ENCODE results near the gene NOTCH1.
"Not testable (repeated sequence)": the region's sequence is repeated elsewhere in the genome, so short reads cannot be mapped to it uniquely, and the experiment has no call there.

The NOTCH1 gene

GRCh38 chr9:136575626-136576268, 29.9 kb upstream of the NOTCH1 start:
- H3K27me3 ChIP-seq (ENCODE audit: control insufficient read depth, insufficient read depth, low read length), result no peaks in the 10 kb centered on the region
- no peak overlapping the region for H3K9ac ChIP-seq (ENCODE audit: low read depth, low read length)
- H3K9me3 ChIP-seq (ENCODE audit: control insufficient read depth, insufficient read depth, low read length), result no peaks in the 10 kb centered on the region
- H3K4me1 ChIP-seq (ENCODE audit: control insufficient read depth, insufficient read depth, low read length), result peaks cover 11% of the 10 kb centered on the region
- no peaks in the 10 kb centered on the region for H3K36me3 ChIP-seq (ENCODE audit: control insufficient read depth, insufficient read depth, low read length)
- no peak overlapping the region for H3K4me3 ChIP-seq (ENCODE audit: low read depth, low read length)

DNA sequence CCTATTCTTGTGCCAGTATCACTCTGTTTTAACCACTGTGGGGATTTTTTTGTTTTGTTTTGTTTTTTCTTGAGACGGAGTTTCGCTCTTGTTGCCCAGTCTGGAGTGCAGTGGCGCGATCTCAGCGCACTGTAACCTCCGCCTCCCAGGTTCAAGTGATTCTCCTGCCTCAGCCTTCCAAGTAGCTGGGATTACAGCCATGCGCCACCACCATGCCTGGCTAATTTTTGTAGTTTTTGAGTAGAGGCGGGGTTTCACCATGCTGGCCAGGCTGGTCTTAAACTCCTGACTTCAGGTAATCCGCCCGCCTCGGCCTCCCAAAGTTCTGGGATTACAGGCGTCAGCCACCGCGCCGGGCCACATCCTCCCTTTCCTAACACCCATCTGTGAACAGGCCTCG, 28.8 kb upstream of the NOTCH1 start:
- not testable (repeated sequence) for H3K4me3 ChIP-seq (ENCODE audit: low read depth, low read length)

GRCh38 chr9:136572828-136573625, 27.2 kb upstream of the NOTCH1 start:
- Histone ChIP-seq H3K36me3 (ENCODE audit: control insufficient read depth, insufficient read depth, low read length) (no peaks in the 10 kb centered on the region), H3K4me3 (ENCODE audit: low read depth, low read length) (no peak overlapping the region), H3K9me3 (ENCODE audit: control insufficient read depth, insufficient read depth, low read length) (no peaks in the 10 kb centered on the region), H3K4me1 (ENCODE audit: control insufficient read depth, insufficient read depth, low read length) (peaks cover 11% of the 10 kb centered on the region), H3K9ac (ENCODE audit: low read depth, low read length) (peak overlapping the region; percentile 17), H3K27me3 (ENCODE audit: control insufficient read depth, insufficient read depth, low read length) (no peaks in the 10 kb centered on the region)

More for the DNA sequence above, 28.8 kb upstream of the NOTCH1 start:
- H3K9ac ChIP-seq (ENCODE audit: low read depth, low read length); H3K27me3 ChIP-seq (ENCODE audit: control insufficient read depth, insufficient read depth, low read length); H3K9me3 ChIP-seq (ENCODE audit: control insufficient read depth, insufficient read depth, low read length); H3K36me3 ChIP-seq (ENCODE audit: control insufficient read depth, insufficient read depth, low read length): not testable (repeated sequence)
- peaks cover 11% of the 10 kb centered on the region for H3K4me1 ChIP-seq (ENCODE audit: control insufficient read depth, insufficient read depth, low read length)

DNA sequence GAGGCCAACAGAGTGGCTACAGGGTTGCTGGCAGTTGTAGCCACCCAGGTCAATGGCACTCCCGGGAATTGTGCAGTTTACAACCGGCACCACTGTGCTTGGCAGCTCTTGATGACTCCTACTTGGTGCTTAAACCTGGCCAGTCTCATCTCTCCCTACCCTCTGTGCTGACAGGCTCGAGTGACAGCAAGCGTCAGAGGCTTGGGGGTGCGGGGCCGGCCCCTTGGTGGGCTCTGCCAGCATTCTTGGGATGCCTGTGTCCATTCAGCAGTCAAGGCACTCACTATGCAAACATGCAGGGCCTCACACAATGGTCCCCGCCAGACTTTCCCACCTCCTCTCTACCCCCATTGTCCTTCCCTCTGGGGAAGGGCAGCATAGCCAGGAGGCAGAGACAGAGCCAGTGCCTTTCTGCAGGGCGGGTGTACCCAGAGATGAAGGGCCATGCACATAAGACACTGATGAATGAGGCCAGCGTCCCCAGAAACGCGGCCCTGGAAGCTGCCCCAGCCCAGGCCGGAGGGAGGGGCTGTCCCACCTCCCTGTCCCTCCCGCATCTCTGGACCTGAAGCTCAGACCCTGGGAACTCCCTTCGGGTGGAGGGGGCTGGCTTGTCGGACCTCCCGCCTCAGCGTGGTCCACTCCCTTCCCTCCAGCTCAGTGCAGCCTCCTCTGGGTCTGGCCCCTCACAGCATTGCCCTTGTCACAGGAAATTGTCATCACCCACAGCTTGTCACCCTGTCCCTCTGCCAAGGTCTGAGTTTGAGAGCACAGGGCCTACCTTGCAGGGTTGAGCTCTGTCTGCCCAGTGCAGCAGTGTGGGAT, 26.4 kb upstream of the NOTCH1 start:
- Histone ChIP-seq H3K36me3 (ENCODE audit: control insufficient read depth, insufficient read depth, low read length) (no peaks in the 10 kb centered on the region), H3K9ac (ENCODE audit: low read depth, low read length) (peak overlapping the region; percentile 17), H3K27me3 (ENCODE audit: control insufficient read depth, insufficient read depth, low read length) (no peaks in the 10 kb centered on the region), H3K4me3 (ENCODE audit: low read depth, low read length) (peak overlapping the region; percentile 18), H3K4me1 (ENCODE audit: control insufficient read depth, insufficient read depth, low read length) (peaks cover 11% of the 10 kb centered on the region), H3K9me3 (ENCODE audit: control insufficient read depth, insufficient read depth, low read length) (no peaks in the 10 kb centered on the region)

DNA sequence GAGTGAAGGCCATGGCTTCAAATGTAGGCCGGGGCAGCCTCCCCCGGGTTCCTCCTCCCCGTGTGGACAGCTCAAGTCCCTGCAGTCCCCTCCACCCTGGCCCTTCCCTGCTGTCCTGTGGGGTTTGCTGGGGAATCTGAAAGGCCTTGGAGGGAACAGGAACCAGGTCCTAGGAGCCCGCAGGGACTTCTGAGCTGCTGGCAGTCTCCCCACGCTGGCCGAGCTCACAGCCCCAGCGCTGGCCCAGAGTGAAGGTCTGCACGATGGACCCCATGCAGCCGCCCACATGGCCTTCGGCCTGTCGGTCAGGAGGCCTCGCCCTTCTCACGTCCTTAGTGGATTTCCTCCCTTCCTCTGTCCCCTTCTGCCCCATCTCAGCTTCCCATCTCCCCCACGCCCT, 25.7 kb upstream of the NOTCH1 start:
- Histone ChIP-seq H3K36me3 (ENCODE audit: control insufficient read depth, insufficient read depth, low read length) (no peaks in the 10 kb centered on the region), H3K9ac (ENCODE audit: low read depth, low read length) (no peak overlapping the region), H3K4me1 (ENCODE audit: control insufficient read depth, insufficient read depth, low read length) (peaks cover 11% of the 10 kb centered on the region), H3K9me3 (ENCODE audit: control insufficient read depth, insufficient read depth, low read length) (no peaks in the 10 kb centered on the region), H3K4me3 (ENCODE audit: low read depth, low read length) (no peak overlapping the region), H3K27me3 (ENCODE audit: control insufficient read depth, insufficient read depth, low read length) (no peaks in the 10 kb centered on the region)

DNA sequence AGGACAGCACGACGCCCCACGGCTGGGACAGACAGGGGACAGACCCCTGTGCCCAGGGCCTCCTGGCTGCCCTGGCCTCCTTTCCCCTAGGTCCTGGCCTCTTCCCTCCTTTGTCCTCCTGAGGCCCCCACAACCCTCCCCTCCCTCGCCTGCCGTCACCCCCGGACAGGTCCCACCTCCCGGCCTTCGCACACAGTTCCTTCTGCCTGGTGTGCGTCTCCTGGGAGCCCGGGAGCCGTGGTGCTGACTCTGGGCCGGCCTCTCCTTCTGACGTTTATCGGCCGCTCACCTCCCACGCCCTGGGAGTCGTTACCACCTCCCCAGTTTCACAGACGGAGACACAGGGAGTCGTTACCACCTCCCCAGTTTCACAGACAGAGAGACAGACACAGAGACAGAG, 25.1 kb upstream of the NOTCH1 start:
- no peaks in the 10 kb centered on the region for H3K27me3 ChIP-seq (ENCODE audit: control insufficient read depth, insufficient read depth, low read length)
- no peaks in the 10 kb centered on the region for H3K9me3 ChIP-seq (ENCODE audit: control insufficient read depth, insufficient read depth, low read length)
- peaks cover 11% of the 10 kb centered on the region for H3K4me1 ChIP-seq (ENCODE audit: control insufficient read depth, insufficient read depth, low read length)
- peak overlapping the region; percentile 16 for H3K9ac ChIP-seq (ENCODE audit: low read depth, low read length)
- H3K36me3 ChIP-seq (ENCODE audit: control insufficient read depth, insufficient read depth, low read length), result no peaks in the 10 kb centered on the region
- H3K4me3 ChIP-seq (ENCODE audit: low read depth, low read length), result no peak overlapping the region

DNA sequence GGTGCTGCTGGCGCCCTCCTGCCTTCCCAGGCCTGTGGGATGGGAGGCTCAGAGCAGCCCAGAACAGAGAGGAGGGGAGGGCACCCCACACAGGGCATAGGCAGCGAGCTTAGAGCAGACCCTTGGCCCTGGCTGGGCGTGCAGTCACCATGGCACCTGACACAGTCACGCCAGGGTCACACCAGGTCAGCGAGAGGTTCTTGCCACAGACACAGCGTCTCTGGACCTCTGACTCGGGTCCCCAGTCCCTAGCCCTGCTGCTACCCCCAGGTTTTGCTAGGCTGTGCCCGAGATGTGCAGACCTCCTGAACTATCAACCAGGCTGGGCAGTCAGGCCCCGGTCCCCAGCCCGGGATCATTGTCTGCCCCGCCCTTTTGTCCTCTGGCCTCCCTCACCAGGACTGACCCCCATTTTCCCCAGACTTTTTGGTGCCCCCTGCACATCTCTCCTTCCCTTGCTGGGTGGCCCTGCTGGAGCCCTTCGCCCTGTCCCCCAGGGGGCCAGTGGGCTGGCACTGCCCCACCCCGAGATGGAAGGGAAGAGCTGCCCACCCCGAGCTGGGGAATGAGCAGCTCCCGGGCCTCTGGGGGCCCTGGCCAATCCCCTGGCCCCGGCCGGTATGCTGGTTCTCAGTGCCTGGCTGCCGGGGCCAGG, 24.5 kb upstream of the NOTCH1 start:
- H3K9ac ChIP-seq (ENCODE audit: low read depth, low read length), result no peak overlapping the region
- H3K4me3 ChIP-seq (ENCODE audit: low read depth, low read length), result no peak overlapping the region
- H3K9me3 ChIP-seq (ENCODE audit: control insufficient read depth, insufficient read depth, low read length), result no peaks in the 10 kb centered on the region
- H3K4me1 ChIP-seq (ENCODE audit: control insufficient read depth, insufficient read depth, low read length), result peaks cover 11% of the 10 kb centered on the region
- H3K36me3 ChIP-seq (ENCODE audit: control insufficient read depth, insufficient read depth, low read length), result no peaks in the 10 kb centered on the region
- no peaks in the 10 kb centered on the region for H3K27me3 ChIP-seq (ENCODE audit: control insufficient read depth, insufficient read depth, low read length)

GRCh38 chr9:136569526-136570148, 23.8 kb upstream of the NOTCH1 start:
- Histone ChIP-seq H3K27me3 (ENCODE audit: control insufficient read depth, insufficient read depth, low read length) (no peaks in the 10 kb centered on the region), H3K9me3 (ENCODE audit: control insufficient read depth, insufficient read depth, low read length) (no peaks in the 10 kb centered on the region), H3K9ac (ENCODE audit: low read depth, low read length) (no peak overlapping the region), H3K4me1 (ENCODE audit: control insufficient read depth, insufficient read depth, low read length) (peaks cover 11% of the 10 kb centered on the region), H3K4me3 (ENCODE audit: low read depth, low read length) (no peak overlapping the region), H3K36me3 (ENCODE audit: control insufficient read depth, insufficient read depth, low read length) (no peaks in the 10 kb centered on the region)

DNA sequence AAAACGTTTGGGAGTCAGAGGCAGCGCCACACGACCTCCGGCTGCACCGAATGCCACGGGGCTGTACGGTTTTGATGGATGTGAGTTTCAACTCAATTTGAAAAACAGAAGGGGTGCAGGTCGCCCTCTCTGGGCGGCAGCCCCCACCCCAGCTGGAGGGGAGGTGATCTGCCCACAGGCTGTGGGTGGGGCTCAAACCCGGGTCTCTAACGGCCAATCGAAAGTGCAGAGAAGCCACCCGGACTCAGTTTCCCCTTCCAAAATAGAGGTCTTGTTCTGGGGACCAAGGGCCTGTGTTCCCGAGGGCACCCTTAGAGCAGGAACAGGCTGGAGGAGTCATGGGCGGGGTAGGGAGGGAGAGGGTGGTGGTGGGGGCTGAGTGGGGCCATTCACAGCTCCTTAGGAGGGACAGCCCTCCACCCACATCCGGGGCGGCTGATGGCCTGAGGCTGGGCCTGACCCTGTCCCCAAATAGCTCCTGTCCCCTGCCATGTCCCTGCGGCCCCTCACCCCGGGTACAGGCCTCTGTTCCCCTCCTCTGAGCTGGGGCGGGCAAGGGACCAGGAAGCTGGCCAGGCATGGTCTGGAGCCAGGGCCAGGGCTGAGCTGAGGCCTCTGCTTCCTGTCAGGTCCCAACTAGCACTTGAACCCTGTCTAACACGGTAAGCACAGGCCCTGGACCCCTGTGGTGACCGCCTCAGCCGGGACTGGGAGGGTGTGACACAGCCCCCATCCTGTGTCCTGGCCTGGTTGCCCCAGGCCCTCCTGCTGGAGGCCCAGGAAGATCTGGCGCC, 22.6 kb upstream of the NOTCH1 start:
- no peak overlapping the region for H3K4me3 ChIP-seq (ENCODE audit: low read depth, low read length)
- no peaks in the 10 kb centered on the region for H3K36me3 ChIP-seq (ENCODE audit: control insufficient read depth, insufficient read depth, low read length)
- H3K9ac ChIP-seq (ENCODE audit: low read depth, low read length), result peak overlapping the region; percentile 39
- H3K4me1 ChIP-seq (ENCODE audit: control insufficient read depth, insufficient read depth, low read length), result peaks cover 11% of the 10 kb centered on the region
- H3K9me3 ChIP-seq (ENCODE audit: control insufficient read depth, insufficient read depth, low read length), result no peaks in the 10 kb centered on the region
- H3K27me3 ChIP-seq (ENCODE audit: control insufficient read depth, insufficient read depth, low read length), result no peaks in the 10 kb centered on the region

GRCh38 chr9:136567651-136568287, 21.9 kb upstream of the NOTCH1 start:
- Histone ChIP-seq H3K27me3 (ENCODE audit: control insufficient read depth, insufficient read depth, low read length) (no peaks in the 10 kb centered on the region), H3K9ac (ENCODE audit: low read depth, low read length) (no peak overlapping the region), H3K9me3 (ENCODE audit: control insufficient read depth, insufficient read depth, low read length) (no peaks in the 10 kb centered on the region), H3K36me3 (ENCODE audit: control insufficient read depth, insufficient read depth, low read length) (no peaks in the 10 kb centered on the region), H3K4me3 (ENCODE audit: low read depth, low read length) (no peak overlapping the region), H3K4me1 (ENCODE audit: control insufficient read depth, insufficient read depth, low read length) (peaks cover 9% of the 10 kb centered on the region)

Data from iPS-15b (cell line).